DND-41 (cell line): ENCODE measurements around the gene HMGA1.
"Not testable (repeated sequence)": the region's sequence is repeated elsewhere in the genome, so short reads cannot be mapped to it uniquely, and the experiment has no call there.

ENCODE experiments used
- ATAC-seq: fragments of 200-7000 bp; cut with Tn5 transposase; 3 replicates; pipeline ENCODE4 v1.9.1; 2021; ENCODE audit warnings: low read depth; ENCODE audit not compliant: insufficient read depth
- DNase-seq: peaks from one replicate; pipeline ENCODE4 v3.0.0-alpha.2; 2020
- H2AFZ ChIP-seq: 2 replicates; pipeline ENCODE4 v1.6.0; 2012; ENCODE audit warnings: low read depth, low read length
- H3K27ac ChIP-seq: 2 replicates; pipeline ENCODE4 v1.5.1; 2012; ENCODE audit warnings: low read length, inconsistent platforms
- H3K27me3 ChIP-seq: fragments of 200-600 bp; sonication (generic); 2 replicates; pipeline ENCODE4 v1.6.0; 2012; ENCODE audit warnings: low read length, mild to moderate bottlenecking, inconsistent platforms; ENCODE audit not compliant: insufficient read depth, poor library complexity
- H3K36me3 ChIP-seq: 2 replicates; pipeline ENCODE4 v1.5.1; 2012; ENCODE audit warnings: low read length, inconsistent platforms; ENCODE audit not compliant: insufficient read depth
- H3K4me1 ChIP-seq: 2 replicates; pipeline ENCODE4 v1.5.1; 2012; ENCODE audit warnings: mild to moderate bottlenecking, low read length; ENCODE audit not compliant: insufficient read depth
- H3K4me2 ChIP-seq: 2 replicates; pipeline ENCODE4 v1.6.0; 2012; ENCODE audit warnings: mild to moderate bottlenecking, moderate library complexity, low read length, inconsistent platforms; ENCODE audit not compliant: insufficient read depth
- H3K4me3 ChIP-seq, 2 experiments: fragments of 200-600 bp in 1 of 2; shearing (Covaris generic) in 1 of 2; 2 replicates each; pipeline ENCODE4 v1.5.1; 2012 to 2016; ENCODE audit warnings: inconsistent platforms in 2 of 2, low read length in 2 of 2, mild to moderate bottlenecking in 2 of 2, low read depth in 1 of 2, moderate library complexity in 1 of 2
- H3K79me2 ChIP-seq: 2 replicates; pipeline ENCODE4 v1.6.0; 2012; ENCODE audit warnings: low read length, inconsistent platforms; ENCODE audit not compliant: insufficient read depth
- H3K9ac ChIP-seq: 2 replicates; pipeline ENCODE4 v1.6.0; 2012; ENCODE audit warnings: low read depth, mild to moderate bottlenecking, inconsistent platforms, low read length, moderate library complexity
- H3K9me3 ChIP-seq: 2 replicates; pipeline ENCODE4 v1.5.1; 2012; ENCODE audit warnings: low read length, moderate library complexity, mild to moderate bottlenecking, inconsistent platforms; ENCODE audit not compliant: insufficient read depth, severe bottlenecking
- H4K20me1 ChIP-seq: 2 replicates; pipeline ENCODE4 v1.6.0; 2012; ENCODE audit warnings: low read length; ENCODE audit not compliant: insufficient read depth
- CTCF ChIP-seq: IDR thresholded peaks from 2 replicates; pipeline ENCODE4 v1.5.1; 2012; ENCODE audit warnings: borderline replicate concordance, low read length, moderate library complexity, mild to moderate bottlenecking; ENCODE audit not compliant: poor library complexity, severe bottlenecking; ENCODE audit errors: extremely low read depth
- EZH2 ChIP-seq: IDR thresholded peaks from 3 replicates; pipeline ENCODE4 v1.6.1; 2012; ENCODE audit warnings: borderline replicate concordance, low read depth, mild to moderate bottlenecking, moderate library complexity, low read length, inconsistent platforms; ENCODE audit not compliant: severe bottlenecking

HMGA1 gene

GRCh38 chr6:34259529-34260069 lies 22.9 kb downstream of the HMGA1 start:
- H3K79me2 ChIP-seq: no peaks in the 10 kb centered on the region
- no peaks in the 10 kb centered on the region for H4K20me1 ChIP-seq
- H3K36me3 ChIP-seq: no peaks in the 10 kb centered on the region
- ATAC-seq: no peak
- no peak overlapping the region for H3K4me3 ChIP-seq
- H3K4me1 ChIP-seq: no peaks in the 10 kb centered on the region
- DNase-seq: no peak
- H2AFZ ChIP-seq: no peak overlapping the region
- TF ChIP-seq CTCF (no peak), EZH2 (no peak)
- H3K27me3 ChIP-seq: no peaks in the 10 kb centered on the region
- no peak overlapping the region for H3K27ac ChIP-seq
- no peaks in the 10 kb centered on the region for H3K9me3 ChIP-seq
- H3K4me2 ChIP-seq: no peak overlapping the region
- no peak overlapping the region for H3K9ac ChIP-seq

GRCh38 chr6:34260576-34261267 lies 24.0 kb downstream of the HMGA1 start:
- ATAC-seq (no peak), DNase-seq (no peak)
- Histone ChIP-seq H3K4me2 (no peak overlapping the region), H3K27me3 (no peaks in the 10 kb centered on the region), H2AFZ (no peak overlapping the region), H3K27ac (no peak overlapping the region), H3K79me2 (no peaks in the 10 kb centered on the region), H3K4me3 (no peak overlapping the region), H3K4me1 (no peaks in the 10 kb centered on the region), H4K20me1 (no peaks in the 10 kb centered on the region), H3K9me3 (no peaks in the 10 kb centered on the region), H3K9ac (no peak overlapping the region), H3K36me3 (no peaks in the 10 kb centered on the region)
- TF ChIP-seq EZH2 (no peak), CTCF (no peak)

DNA sequence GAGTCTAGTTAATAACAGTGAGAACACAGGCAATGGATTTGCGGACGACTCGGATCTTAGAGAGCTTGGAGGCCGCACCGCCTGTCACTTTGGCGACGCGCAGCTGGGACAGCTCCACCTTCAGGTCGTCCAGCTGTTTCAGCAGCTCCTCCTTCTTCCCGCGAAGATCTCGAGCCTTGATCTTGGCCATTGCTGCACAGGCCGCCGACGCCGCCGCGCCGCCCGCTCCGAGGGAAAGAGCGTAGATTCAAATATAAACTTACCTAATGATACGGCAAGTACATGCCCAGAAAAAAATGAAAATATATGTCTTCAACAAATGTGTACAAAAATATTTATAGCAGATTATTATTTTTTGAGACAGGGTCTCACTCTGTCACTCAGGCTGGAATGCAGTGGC lies 26.8 kb downstream of the HMGA1 start:
- H3K4me3 ChIP-seq, H3K9ac ChIP-seq, H3K9me3 ChIP-seq, H3K4me2 ChIP-seq, H4K20me1 ChIP-seq, H3K4me1 ChIP-seq, H3K27ac ChIP-seq, H2AFZ ChIP-seq, H3K27me3 ChIP-seq, H3K79me2 ChIP-seq, H3K36me3 ChIP-seq, ATAC-seq, DNase-seq: not testable (repeated sequence)

DNA sequence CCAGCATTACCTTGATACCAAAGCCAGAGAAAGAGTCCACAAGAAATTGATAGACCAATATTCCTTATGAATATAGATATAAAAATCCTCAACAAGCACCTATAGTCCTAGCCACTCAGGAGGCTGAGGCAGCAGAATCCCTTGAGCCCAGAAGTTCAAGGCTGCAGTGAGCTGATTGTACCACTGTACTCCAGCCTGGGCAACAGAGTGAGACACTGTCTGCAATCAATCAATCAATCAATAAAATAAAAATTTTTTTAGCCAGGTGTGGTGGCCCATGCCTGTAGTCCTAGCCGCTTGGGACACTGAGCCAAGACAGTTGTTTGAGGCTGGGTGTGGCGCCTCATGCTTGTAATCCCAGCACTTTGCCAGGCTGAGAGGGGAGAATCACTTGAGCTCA lies 31.1 kb downstream of the HMGA1 start:
- ATAC-seq: no peak
- H3K4me2 ChIP-seq: no peak overlapping the region
- TF ChIP-seq EZH2: no peak
- TF ChIP-seq CTCF: no peak
- no peak overlapping the region for H3K9ac ChIP-seq
- H3K36me3 ChIP-seq: no peaks in the 10 kb centered on the region
- no peaks in the 10 kb centered on the region for H3K27me3 ChIP-seq
- no peak overlapping the region for H3K4me3 ChIP-seq
- no peaks in the 10 kb centered on the region for H4K20me1 ChIP-seq
- DNase-seq: no peak
- no peaks in the 10 kb centered on the region for H3K79me2 ChIP-seq
- H3K9me3 ChIP-seq: no peaks in the 10 kb centered on the region
- H2AFZ ChIP-seq: no peak overlapping the region
- no peaks in the 10 kb centered on the region for H3K4me1 ChIP-seq
- no peak overlapping the region for H3K27ac ChIP-seq

DNA sequence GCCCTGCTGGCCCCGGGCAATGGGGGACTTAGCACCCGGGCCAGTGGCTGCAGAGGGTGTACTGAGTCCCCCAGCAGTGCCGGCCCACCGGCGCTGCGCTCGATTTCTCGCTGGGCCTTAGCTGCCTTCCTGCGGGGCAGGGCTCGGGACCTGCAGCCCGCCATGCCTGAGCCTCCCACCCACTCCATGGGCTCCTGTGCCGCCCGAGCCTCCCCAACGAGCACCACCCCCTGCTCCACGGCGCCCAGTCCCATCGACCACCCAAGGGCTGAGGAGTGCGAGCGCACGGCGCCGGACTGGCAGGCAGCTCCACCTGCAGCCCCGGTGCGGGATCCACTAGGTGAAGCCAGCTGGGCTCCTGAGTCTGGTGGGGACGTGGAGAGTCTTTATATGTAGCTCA lies 32.5 kb downstream of the HMGA1 start:
- not testable (repeated sequence) for H3K27ac ChIP-seq, H3K4me1 ChIP-seq, DNase-seq, H3K4me2 ChIP-seq, H3K9me3 ChIP-seq, H4K20me1 ChIP-seq, H3K4me3 ChIP-seq, H2AFZ ChIP-seq, H3K9ac ChIP-seq, ATAC-seq, H3K79me2 ChIP-seq, H3K27me3 ChIP-seq, H3K36me3 ChIP-seq

DNA sequence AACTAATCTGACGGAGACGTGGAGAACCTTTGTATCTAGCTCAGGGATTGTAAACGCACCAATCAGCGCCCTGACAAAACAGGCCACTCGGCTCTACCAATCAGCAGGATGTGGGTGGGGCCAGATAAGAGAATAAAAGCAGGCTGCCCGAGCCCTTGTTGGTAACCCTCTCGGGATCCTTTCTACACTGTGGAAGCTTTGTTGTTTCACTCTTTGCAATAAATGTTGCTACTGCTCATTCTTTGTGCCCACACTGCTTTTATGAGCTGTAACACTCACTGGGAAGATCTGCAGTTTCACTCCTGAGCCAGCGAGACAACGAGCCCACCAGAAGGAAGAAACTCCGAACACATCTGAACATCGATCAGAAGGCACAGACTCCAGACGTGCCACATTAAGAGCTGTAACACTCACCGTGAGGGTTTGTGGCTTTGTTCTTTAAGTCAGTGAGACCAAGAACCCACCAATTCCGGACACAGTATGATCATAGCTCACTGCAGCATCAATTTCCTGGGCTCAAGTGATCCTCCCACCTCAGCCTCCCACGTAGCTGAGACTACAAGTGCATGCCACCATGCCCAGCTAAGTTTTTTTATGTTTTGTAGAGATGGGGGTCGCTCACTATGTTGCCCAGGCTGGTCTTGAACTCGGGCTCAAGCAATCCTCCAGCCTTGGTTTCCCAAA lies 33.1 kb downstream of the HMGA1 start:
- H3K27ac ChIP-seq, H3K9me3 ChIP-seq, DNase-seq, H4K20me1 ChIP-seq, H3K4me2 ChIP-seq, H3K9ac ChIP-seq, H3K36me3 ChIP-seq, H3K79me2 ChIP-seq, H3K4me1 ChIP-seq, H3K27me3 ChIP-seq, H3K4me3 ChIP-seq: not testable (repeated sequence)
- ATAC-seq: peak; percentile 33; the same call in 1 of the 3 replicates
- H2AFZ ChIP-seq: 0 out of 2 replicates have a peak overlapping the region, but pooled peaks have one; percentile 5
